ENCODE data around the gene ADGRG6.

- TF ChIP-seq CTCF (IDR thresholded peaks at IDR 0.05) (no peak), POLR2A (IDR thresholded peaks at IDR 0.05) (no peak)
Observed at GRCh38 chr6:142455957-142456589, 154.3 kb downstream of the ADGRG6 start.

Data from Peyer's patch (tissue), 4 donors.